K562 (cell line): Measurements from ENCODE around the gene SEPHS2. TPM values are rescaled to one million over a fixed set of nuclear protein-coding genes. Genes with fewer than 3 reads are reported as not detected.

Experiments
- ATAC-seq: fragments of 200-7000 bp; cut with Tn5 transposase; 3 replicates; pipeline ENCODE4 v1.9.1; 2020; ENCODE audit warnings: moderate library complexity
- BruUV-seq: library from RNA; stranded (reverse); fragments of 400-500 nt; replicated peaks from 2 replicates; lab custom pipeline; 2021; lab: Mats Ljungman, UMichigan
- CTCF ChIA-PET: fragments of 300-600 bp; formaldehyde crosslinking; extraction: SDS; loops from one replicate; lab custom pipeline; 2021; ENCODE audit warnings: low intra/inter-chr PET ratio; lab: Yijun Ruan, JAX
- POLR2A ChIA-PET: fragments of 300-600, 350-650 bp; sonication (Branson Sonifier 250); formaldehyde crosslinking; extraction: SDS; loops from one replicate; lab custom pipeline; 2021; ENCODE audit warnings: antibody characterized with exemption, inconsistent platforms; lab: Yijun Ruan, JAX
- DNase-seq, 4 experiments: peaks; one replicate each; pipeline versions ENCODE4 v3.0.0 to v3.0.0-alpha.2; 2011 to 2018; ENCODE audit warnings: low spot score in 3 of 4, mixed read lengths in 3 of 4; ENCODE audit errors: extremely low read depth in 1 of 4
- FAIRE-seq: peaks from 2 replicates; lab custom pipeline; 2011; peaks lifted over from hg19 to GRCh38; lab: Jason Lieb, UNC
- H2AFZ ChIP-seq: 2 replicates; pipeline ENCODE4 v1.6.0; 2011; ENCODE audit warnings: low read depth, low read length, control low read depth, inconsistent platforms
- H3K27ac ChIP-seq: fragments of 200-600 bp; 3 replicates; pipeline ENCODE4 v1.8.0; 2011; ENCODE audit warnings: low read depth, mild to moderate bottlenecking, control low read depth, inconsistent platforms, low read length, moderate library complexity, mixed read lengths; ENCODE audit errors: extremely low read depth
- H3K27me3 ChIP-seq, 2 experiments: fragments of 300-600 bp in 1 of 2; 2 replicates in 1 of 2; 3 replicates in 1 of 2; pipeline versions ENCODE4 v1.6.0 to v1.8.0; 2011; ENCODE audit warnings: inconsistent platforms in 2 of 2, low read length in 2 of 2, mild to moderate bottlenecking in 1 of 2, mixed read lengths in 1 of 2, moderate library complexity in 1 of 2; ENCODE audit not compliant: control insufficient read depth in 2 of 2, insufficient read depth in 2 of 2
- H3K36me3 ChIP-seq: fragments of 300-600 bp; 3 replicates; pipeline ENCODE4 v1.8.0; 2011; ENCODE audit warnings: mild to moderate bottlenecking, low read length, inconsistent platforms; ENCODE audit not compliant: control insufficient read depth, insufficient read depth
- H3K4me1 ChIP-seq, 2 experiments: fragments of 200-600 bp in 1 of 2; replicated peaks in 1 of 2; 2 replicates in 1 of 2; 3 replicates in 1 of 2; pipeline versions ENCODE4 v1.5.1 to v1.8.0; 2011; ENCODE audit warnings: inconsistent platforms in 2 of 2, low read length in 2 of 2, mild to moderate bottlenecking in 1 of 2, mixed read lengths in 1 of 2, moderate library complexity in 1 of 2; ENCODE audit not compliant: control insufficient read depth in 2 of 2, insufficient read depth in 2 of 2
- H3K4me2 ChIP-seq: 2 replicates; pipeline ENCODE4 v1.6.1; 2011; ENCODE audit warnings: low read length, control low read depth, inconsistent platforms, mixed read lengths; ENCODE audit not compliant: insufficient read depth
- H3K4me3 ChIP-seq: fragments of 200-600 bp; sonication (generic), shearing (Covaris generic); 2 replicates; pipeline ENCODE4 v1.5.1; 2016; ENCODE audit warnings: control low read depth, inconsistent platforms
- H3K79me2 ChIP-seq: fragments of 200-600 bp; 3 replicates; pipeline ENCODE4 v1.8.0; 2011; ENCODE audit warnings: low read length, inconsistent platforms; ENCODE audit not compliant: control insufficient read depth, insufficient read depth
- H3K9ac ChIP-seq, 2 experiments: 2 replicates each; pipeline versions ENCODE4 v1.6.0 to v1.6.1; 2011; ENCODE audit warnings: low read depth in 2 of 2, low read length in 2 of 2, control low read depth in 1 of 2, inconsistent platforms in 1 of 2, mild to moderate bottlenecking in 1 of 2, mixed read lengths in 1 of 2; ENCODE audit not compliant: insufficient read depth in 1 of 2
- H3K9me1 ChIP-seq: one replicate; pipeline ENCODE4 v1.6.0; 2011; ENCODE audit warnings: inconsistent platforms, mild to moderate bottlenecking, low read length, moderate library complexity; ENCODE audit not compliant: control insufficient read depth, insufficient read depth
- H3K9me3 ChIP-seq: replicated peaks from 2 replicates; pipeline ENCODE4 v1.5.1; 2011; ENCODE audit warnings: low read depth, low read length, inconsistent platforms; ENCODE audit not compliant: control insufficient read depth, insufficient read depth
- H4K20me1 ChIP-seq: replicated peaks from 2 replicates; pipeline ENCODE4 v1.6.1; 2011; ENCODE audit warnings: low read length, inconsistent platforms, mixed read lengths; ENCODE audit not compliant: control insufficient read depth, insufficient read depth
- MXI1 ChIP-seq: IDR thresholded peaks from 2 replicates; pipeline ENCODE4 v1.6.1; 2011; ENCODE audit warnings: low read depth, mild to moderate bottlenecking, improper control_type of control experiment, low read length
- POLR2A ChIP-seq: fragments of 450-650 bp; conservative IDR thresholded peaks from 2 replicates; pipeline ENCODE4 v1.6.1; 2016
- ZBTB7A ChIP-seq: IDR thresholded peaks from 2 replicates; pipeline ENCODE4 v1.6.1; 2011; ENCODE audit warnings: low read depth, mild to moderate bottlenecking, low read length, moderate library complexity, borderline replicate concordance; ENCODE audit not compliant: control insufficient read depth
- ZKSCAN1 ChIP-seq: fragments of 150-350 bp; IDR thresholded peaks from 2 replicates; pipeline ENCODE4 v1.6.1; 2016; ENCODE audit warnings: low read depth, low read length
- WGBS: fragments of 100-300 bp; shearing (Covaris generic); methylation state at CpG from one replicate; pipeline ENCODE4 v1.1.6; 2016; ENCODE audit warnings: low coverage, mixed read lengths; ENCODE audit not compliant: insufficient coverage; ENCODE audit errors: missing lambda C conversion rate; 5-methylcytosine and 5-hydroxymethylcytosine counted together
- in situ Hi-C: fragments of 300-500 bp; cut with MboI; formaldehyde crosslinking; loops from 4 replicates; pipeline ENCODE4 v1.15.0; 2018; ENCODE audit warnings: inconsistent platforms, mixed read lengths
- intact Hi-C: fragments of 100-400 bp; cut with micrococcal nuclease; formaldehyde crosslinking; loops from 2 replicates; pipeline ENCODE4 v1.14.2; 2022
- polyA plus RNA-seq, 8 experiments: library from polyadenylated mRNA; depleted of rRNA in 4 of 8; stranded (reverse) in 5 of 8; unstranded in 3 of 8; fragments of >200 nt; fragmentation: Nextera tagmentation in 2 of 8; fragmentation: Illumina TruSeq in 1 of 8; extraction: Ambion mirVana in 2 of 8; extraction: Trizol in 1 of 8; gene quantifications; 2 replicates each; pipeline versions ENCODE4 v1.2.1 to v1.2.3, GENCODE V29; 2011 to 2014; ENCODE audit warnings: inconsistent platforms in 1 of 8, missing spikeins in 1 of 8
- total RNA-seq, 7 experiments: library from RNA; depleted of rRNA in 6 of 7; stranded (reverse); fragments of >200 nt in 6 of 7; fragmentation: Illumina TruSeq in 2 of 7; extraction: Trizol in 2 of 7; gene quantifications; 2 replicates each; pipeline versions ENCODE4 v1.2.1 to v1.2.3, GENCODE V29; 2011 to 2021; ENCODE audit warnings: low replicate concordance in 1 of 7

The SEPHS2 gene
- total and polyA plus RNA-seq, 9 of the 15 experiments (the other 6 are each of a cell fraction or from before 2014, with no cell fraction given): 20.9 to 90.6 (median 43.4) TPM

GRCh38 chr16:30428055-30428454, 17.6 kb downstream of the SEPHS2 start:
- ChIA-PET POLR2A (no interaction called here), CTCF (no interaction called here)
- intact Hi-C loops (no loop called here), in situ Hi-C loops (no loop called here)
- H3K4me2 ChIP-seq: peak overlapping the region; percentile 1; the same call in 1 of the 2 replicates
- H3K9me1 ChIP-seq: no peaks in the 10 kb centered on the region
- H3K4me1 ChIP-seq: peaks cover 15 to 39% of the 10 kb centered on the region in 2 experiments
- H3K9ac ChIP-seq: peak overlapping the region in 1 of 2 experiments; percentile 43; a peak in 1 of 4 replicates
- H3K4me3 ChIP-seq: no peak overlapping the region
- H3K79me2 ChIP-seq: peaks cover 41% of the 10 kb centered on the region
- H3K27me3 ChIP-seq: no peaks in the 10 kb centered on the region
- no peak for FAIRE-seq
- H3K9me3 ChIP-seq: no peaks in the 10 kb centered on the region
- no peak for ATAC-seq
- H3K36me3 ChIP-seq: peaks cover 53% of the 10 kb centered on the region
- BruUV-seq: no TSS peak
- 73% methylated on average over 4 of the region's 4 CpGs for WGBS
- TF ChIP-seq MXI1 (no peak), ZKSCAN1 (peak; percentile 94)
- H4K20me1 ChIP-seq: no peaks in the 10 kb centered on the region
- H2AFZ ChIP-seq: no peak overlapping the region
- no peak for DNase-seq
- peak overlapping the region; percentile 28; the same call in 1 of the 3 replicates for H3K27ac ChIP-seq

DNA sequence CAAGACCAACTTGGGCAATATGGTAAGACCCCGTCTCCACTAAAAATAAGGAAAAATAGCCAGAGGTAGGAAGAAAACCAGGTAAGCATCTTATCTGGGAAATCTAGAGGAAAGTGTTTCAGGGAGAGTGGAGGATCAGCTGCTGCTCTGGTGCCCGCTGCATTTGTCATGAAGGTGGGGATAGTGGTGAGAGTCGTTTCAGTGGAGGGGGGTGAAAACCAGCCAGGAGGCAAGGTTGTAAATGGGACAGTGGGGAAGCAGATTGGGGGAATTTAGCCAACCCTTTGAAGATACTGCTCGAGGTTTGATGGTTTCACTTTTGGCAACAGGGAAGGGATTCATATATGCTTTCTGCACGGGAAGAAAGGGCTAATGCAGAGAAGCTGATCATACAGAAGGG, 24.7 kb downstream of the SEPHS2 start:
- no peak overlapping the region for H2AFZ ChIP-seq
- H3K4me1 ChIP-seq: peaks cover 0 to 7% of the 10 kb centered on the region in 2 experiments; a peak in 1 of 5 replicates
- FAIRE-seq: no peak
- H4K20me1 ChIP-seq: no peaks in the 10 kb centered on the region
- in situ Hi-C loops (no loop called here), intact Hi-C loops (no loop called here)
- no peaks in the 10 kb centered on the region for H3K27me3 ChIP-seq
- DNase-seq: no peak
- WGBS: 84% methylated on average over 5 of the region's 5 CpGs
- POLR2A ChIA-PET: interaction anchor here (0.7 to 1.5 kb wide), 2 partner anchors 9 to 569 kb away, joined by 3 to 4 read pairs; partner anchors contain the start of gene DCTPP1
- TF ChIP-seq ZBTB7A (no peak), POLR2A (peak; percentile 25; the same call in 1 of the 2 replicates)
- peaks cover 79% of the 10 kb centered on the region for H3K36me3 ChIP-seq
- H3K79me2 ChIP-seq: peaks cover 14% of the 10 kb centered on the region
- H3K9ac ChIP-seq: no peak overlapping the region
- no peaks in the 10 kb centered on the region for H3K9me1 ChIP-seq
- no peak for ATAC-seq
- H3K9me3 ChIP-seq: no peaks in the 10 kb centered on the region
- no TSS peak for BruUV-seq
- no peak overlapping the region for H3K4me2 ChIP-seq
- H3K4me3 ChIP-seq: no peak overlapping the region
- CTCF ChIA-PET: no interaction called here
- no peak overlapping the region for H3K27ac ChIP-seq
